Activated B cell treated with CpG ODN at 0.5 μM for 24 hours (primary cell): ENCODE results near the gene CNIH3. TPM values are rescaled to one million over a fixed set of nuclear protein-coding genes. Genes with fewer than 3 reads are reported as not detected.

Experiments used
- ATAC-seq: fragments of 200-7000 bp; cut with Tn5 transposase; one replicate; pipeline ENCODE4 v1.10.0; 2021; ENCODE audit warnings: low read depth, mild to moderate bottlenecking, moderate library complexity
- CTCF ChIA-PET: fragments of 350-600 bp; sonication (Branson Sonifier 250); formaldehyde crosslinking; loops from one replicate; lab custom pipeline; 2021; ENCODE audit warnings: antibody characterized with exemption; lab: Charles Lee
- POLR2A ChIA-PET: fragments of 350-600 bp; sonication (Branson Sonifier 250); formaldehyde crosslinking; loops from one replicate; lab custom pipeline; 2021; ENCODE audit warnings: antibody characterized with exemption; lab: Charles Lee
- DNase-seq: peaks from one replicate; pipeline ENCODE4 v3.0.0; 2022
- H3K27ac Mint-ChIP-seq: one replicate; pipeline ENCODE4 v1.8.0; 2020; ENCODE audit warnings: mixed read lengths
- H3K27me3 Mint-ChIP-seq: one replicate; pipeline ENCODE4 v1.8.0; 2021; ENCODE audit warnings: mixed read lengths
- H3K36me3 Mint-ChIP-seq: one replicate; pipeline ENCODE4 v1.8.0; 2021; ENCODE audit warnings: low read depth, mixed read lengths
- H3K4me1 Mint-ChIP-seq: one replicate; pipeline ENCODE4 v1.8.0; 2021; ENCODE audit warnings: mixed read lengths
- H3K4me3 Mint-ChIP-seq: one replicate; pipeline ENCODE4 v1.8.0; 2020; ENCODE audit warnings: mild to moderate bottlenecking, mixed read lengths
- H3K9me3 Mint-ChIP-seq: one replicate; pipeline ENCODE4 v1.8.0; 2020; ENCODE audit warnings: mixed read lengths
- CTCF ChIP-seq: fragments of 200-600 bp; IDR thresholded peaks from one replicate; pipeline ENCODE4 v1.8.0; 2022; ENCODE audit warnings: antibody characterized with exemption, mild to moderate bottlenecking
- intact Hi-C: fragments of 100-400 bp; cut with micrococcal nuclease; formaldehyde crosslinking; loops from one replicate; pipeline ENCODE4 v1.15.1; 2024
- total RNA-seq: library from RNA; stranded (reverse); gene quantifications from 2 replicates; pipeline ENCODE4 v1.2.3, GENCODE V29; 2022

CNIH3 gene
- total RNA-seq, 1 donor from 2014 or later, result 1.8 TPM

GRCh38 chr1:224767031-224767430 is 150.9 kb downstream of the CNIH3 start:
- H3K27me3 Mint-ChIP-seq, result peaks cover 11% of the 10 kb centered on the region
- no peak for TF ChIP-seq CTCF
- ATAC-seq, result no peak

GRCh38 chr1:224767676-224768075 is 151.6 kb downstream of the CNIH3 start:
- H3K4me3 Mint-ChIP-seq, result no peak overlapping the region
- ATAC-seq, result no peak
- POLR2A ChIA-PET, result no interaction called here
- H3K9me3 Mint-ChIP-seq, result no peaks in the 10 kb centered on the region
- no peak for TF ChIP-seq CTCF
- CTCF ChIA-PET, result no interaction called here
- no peaks in the 10 kb centered on the region for H3K4me1 Mint-ChIP-seq
- H3K27ac Mint-ChIP-seq, result no peak overlapping the region
- no peaks in the 10 kb centered on the region for H3K36me3 Mint-ChIP-seq
- no peak for DNase-seq
- peaks cover 11% of the 10 kb centered on the region for H3K27me3 Mint-ChIP-seq
- intact Hi-C loops, result no loop called here

More at GRCh38 chr1:224767031-224767430, 150.9 kb downstream of the CNIH3 start:
- intact Hi-C loops, result no loop called here
- ChIA-PET CTCF (no interaction called here), POLR2A (no interaction called here)
- DNase-seq, result no peak
- H3K4me1 Mint-ChIP-seq, result no peaks in the 10 kb centered on the region
- no peaks in the 10 kb centered on the region for H3K36me3 Mint-ChIP-seq
- no peak overlapping the region for H3K27ac Mint-ChIP-seq
- no peak overlapping the region for H3K4me3 Mint-ChIP-seq
- no peaks in the 10 kb centered on the region for H3K9me3 Mint-ChIP-seq

GRCh38 chr1:224768971-224769370 is 152.9 kb downstream of the CNIH3 start:
- Mint-ChIP-seq H3K36me3 (no peaks in the 10 kb centered on the region), H3K27ac (no peak overlapping the region), H3K27me3 (peaks cover 11% of the 10 kb centered on the region), H3K4me3 (no peak overlapping the region), H3K9me3 (no peaks in the 10 kb centered on the region), H3K4me1 (no peaks in the 10 kb centered on the region)
- no peak for TF ChIP-seq CTCF
- intact Hi-C loops, result no loop called here
- DNase-seq (no peak), ATAC-seq (no peak)
- POLR2A ChIA-PET, result no interaction called here
- CTCF ChIA-PET, result no interaction called here

GRCh38 chr1:224769452-224770335 is 153.6 kb downstream of the CNIH3 start:
- Mint-ChIP-seq H3K36me3 (no peaks in the 10 kb centered on the region), H3K27me3 (peaks cover 11% of the 10 kb centered on the region), H3K4me3 (no peak overlapping the region), H3K9me3 (no peaks in the 10 kb centered on the region), H3K27ac (no peak overlapping the region), H3K4me1 (no peaks in the 10 kb centered on the region)
- TF ChIP-seq CTCF, result no peak
- intact Hi-C loops, result no loop called here
- POLR2A ChIA-PET, result no interaction called here
- CTCF ChIA-PET, result no interaction called here
- ATAC-seq (no peak), DNase-seq (no peak)

GRCh38 chr1:224770336-224770693 is 154.2 kb downstream of the CNIH3 start:
- no peak for TF ChIP-seq CTCF
- CTCF ChIA-PET, result no interaction called here
- no peaks in the 10 kb centered on the region for H3K4me1 Mint-ChIP-seq
- ATAC-seq, result no peak
- no peak overlapping the region for H3K27ac Mint-ChIP-seq
- peaks cover 11% of the 10 kb centered on the region for H3K27me3 Mint-ChIP-seq
- no peaks in the 10 kb centered on the region for H3K9me3 Mint-ChIP-seq
- no peaks in the 10 kb centered on the region for H3K36me3 Mint-ChIP-seq
- no peak for DNase-seq
- POLR2A ChIA-PET, result no interaction called here
- no peak overlapping the region for H3K4me3 Mint-ChIP-seq
- intact Hi-C loops, result no loop called here
